ENCODE measurements around the gene FNBP1. TPM values are rescaled to one million over a fixed set of nuclear protein-coding genes. Genes with fewer than 3 reads are reported as not detected.

Gene FNBP1
- total and polyA plus RNA-seq, 8 donors = 5.3 to 18.5 (median 7.1) TPM

DNA sequence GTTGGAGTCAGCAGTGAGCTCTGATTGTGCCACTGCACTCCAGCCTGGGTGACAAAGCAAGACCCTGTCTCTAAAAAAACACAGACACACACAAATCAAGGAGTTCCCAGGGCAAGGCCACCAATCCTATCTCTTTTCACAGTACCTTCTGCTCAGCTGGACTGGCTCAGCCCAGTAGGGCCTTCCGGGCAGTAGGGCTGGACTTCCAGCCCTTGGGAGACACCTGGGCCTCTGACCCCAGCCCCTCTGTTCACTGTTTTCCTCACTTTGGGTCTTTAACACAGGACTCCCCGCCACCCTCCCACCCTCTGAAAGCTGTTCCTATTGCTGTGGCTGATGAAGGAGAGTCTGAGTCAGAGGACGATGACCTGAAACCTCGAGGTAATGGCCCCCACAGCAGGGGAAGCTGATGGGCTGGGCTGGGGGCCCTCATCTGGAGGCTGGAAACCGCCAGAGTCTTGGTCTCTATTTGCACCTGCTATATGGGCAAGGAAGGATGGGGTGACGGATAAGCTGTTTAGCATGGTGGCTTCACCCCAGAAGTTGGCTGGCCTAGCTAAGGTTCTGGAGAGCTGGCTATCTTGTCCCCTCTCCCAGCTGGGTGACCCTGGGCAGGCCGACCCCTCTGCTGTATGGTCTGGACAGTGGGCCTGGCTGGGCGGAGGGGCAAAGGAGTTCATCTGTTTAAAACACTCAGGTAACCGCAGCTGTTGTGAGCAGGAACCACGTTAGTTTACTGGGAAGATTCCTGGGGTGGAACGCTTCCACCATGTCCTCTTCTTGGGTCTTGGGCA is 182.1 kb downstream of the FNBP1 start:
- H3K27ac ChIP-seq = no peak overlapping the region

GRCh38 chr9:129858167-129858962 is 184.6 kb downstream of the FNBP1 start:
- no peak for ATAC-seq
- no peak for TF ChIP-seq CTCF (IDR thresholded peaks at IDR 0.05)
- Histone ChIP-seq H3K27ac (no peak overlapping the region), H3K9me3 (no peaks in the 10 kb centered on the region), H3K4me1 (no peaks in the 10 kb centered on the region), H3K27me3 (no peaks in the 10 kb centered on the region), H3K36me3 (peaks cover 0 to 23% (median 0%) of the 10 kb centered on the region in 3 donors), H3K4me3 (no peak overlapping the region)
- 85% methylated on average over 11 of the region's 11 CpGs for WGBS, 2 donors
- intact Hi-C loops (cut with DNase I) = no loop called here
- no peak for DNase-seq
- no peak for FAIRE-seq

More for the DNA sequence above, 182.1 kb downstream of the FNBP1 start:
- peaks cover 0 to 24% (median 0%) of the 10 kb centered on the region in 3 donors for H3K36me3 ChIP-seq
- H3K27me3 ChIP-seq = no peaks in the 10 kb centered on the region
- 74 to 79% methylated on average over 11 of the region's 11 CpGs for WGBS, 2 donors
- no peak for TF ChIP-seq CTCF (IDR thresholded peaks at IDR 0.05)
- intact Hi-C loops (cut with DNase I) = no loop called here
- FAIRE-seq (no peak), ATAC-seq (no peak), DNase-seq (no peak)
- no peak overlapping the region for H3K4me3 ChIP-seq
- H3K4me1 ChIP-seq = no peaks in the 10 kb centered on the region
- no peaks in the 10 kb centered on the region for H3K9me3 ChIP-seq

DNA sequence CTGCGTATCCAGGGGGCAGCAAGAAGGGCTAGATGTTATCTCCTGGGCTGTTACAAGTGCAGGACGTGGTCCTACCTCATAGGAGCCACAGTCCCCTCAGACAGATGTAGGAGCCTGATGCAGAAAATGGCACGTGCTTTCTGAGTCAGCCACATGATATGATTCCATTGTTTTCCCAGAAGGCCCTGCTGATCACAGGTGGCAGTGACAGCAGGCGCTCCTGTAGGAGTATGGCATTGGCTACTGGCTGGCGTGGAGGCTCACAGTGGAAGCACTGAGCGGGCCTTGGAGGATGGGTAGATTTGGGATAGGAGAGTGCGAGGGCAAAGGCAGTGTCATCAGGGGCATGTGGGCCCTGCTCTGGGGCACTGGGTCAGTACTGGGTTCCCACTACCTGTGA is 185.8 kb downstream of the FNBP1 start:
- peaks cover 0 to 33% (median 5%) of the 10 kb centered on the region in 3 donors for H3K36me3 ChIP-seq
- H3K27me3 ChIP-seq = no peaks in the 10 kb centered on the region
- intact Hi-C loops (cut with DNase I) = no loop called here

GRCh38 chr9:129854588-129855110 is 188.3 kb downstream of the FNBP1 start:
- Histone ChIP-seq H3K27ac (no peak overlapping the region), H3K27me3 (no peaks in the 10 kb centered on the region), H3K4me1 (no peaks in the 10 kb centered on the region), H3K9me3 (no peaks in the 10 kb centered on the region), H3K4me3 (no peak overlapping the region), H3K36me3 (peaks cover 0 to 33% (median 11%) of the 10 kb centered on the region in 3 donors)
- DNase-seq (no peak), FAIRE-seq (no peak), ATAC-seq (no peak)
- intact Hi-C loops (cut with DNase I) = no loop called here
- WGBS, 2 donors = 96 to 97% methylated on average over 4 of the region's 4 CpGs
- no peak for TF ChIP-seq CTCF (IDR thresholded peaks at IDR 0.05)

More for the DNA sequence above, 185.8 kb downstream of the FNBP1 start:
- TF ChIP-seq CTCF (IDR thresholded peaks at IDR 0.05) = no peak
- Histone ChIP-seq H3K27ac (no peak overlapping the region), H3K4me1 (no peaks in the 10 kb centered on the region), H3K9me3 (no peaks in the 10 kb centered on the region), H3K4me3 (no peak overlapping the region)
- DNase-seq (no peak), FAIRE-seq (no peak), ATAC-seq (no peak)
- 86 to 89% methylated on average over 7 of the region's 7 CpGs for WGBS, 2 donors

Data from pancreas (tissue), 10 donors.